GM21423 (cell line): ENCODE measurements around the gene ADGRB2.

Experiments
- ATAC-seq: cut with Tn5 transposase; IDR thresholded peaks from one replicate; pipeline ENCODE4 v1.9.1; 2021; ENCODE audit warnings: mild to moderate bottlenecking, moderate library complexity; ENCODE audit not compliant: unreplicated experiment

Gene ADGRB2, protein sequence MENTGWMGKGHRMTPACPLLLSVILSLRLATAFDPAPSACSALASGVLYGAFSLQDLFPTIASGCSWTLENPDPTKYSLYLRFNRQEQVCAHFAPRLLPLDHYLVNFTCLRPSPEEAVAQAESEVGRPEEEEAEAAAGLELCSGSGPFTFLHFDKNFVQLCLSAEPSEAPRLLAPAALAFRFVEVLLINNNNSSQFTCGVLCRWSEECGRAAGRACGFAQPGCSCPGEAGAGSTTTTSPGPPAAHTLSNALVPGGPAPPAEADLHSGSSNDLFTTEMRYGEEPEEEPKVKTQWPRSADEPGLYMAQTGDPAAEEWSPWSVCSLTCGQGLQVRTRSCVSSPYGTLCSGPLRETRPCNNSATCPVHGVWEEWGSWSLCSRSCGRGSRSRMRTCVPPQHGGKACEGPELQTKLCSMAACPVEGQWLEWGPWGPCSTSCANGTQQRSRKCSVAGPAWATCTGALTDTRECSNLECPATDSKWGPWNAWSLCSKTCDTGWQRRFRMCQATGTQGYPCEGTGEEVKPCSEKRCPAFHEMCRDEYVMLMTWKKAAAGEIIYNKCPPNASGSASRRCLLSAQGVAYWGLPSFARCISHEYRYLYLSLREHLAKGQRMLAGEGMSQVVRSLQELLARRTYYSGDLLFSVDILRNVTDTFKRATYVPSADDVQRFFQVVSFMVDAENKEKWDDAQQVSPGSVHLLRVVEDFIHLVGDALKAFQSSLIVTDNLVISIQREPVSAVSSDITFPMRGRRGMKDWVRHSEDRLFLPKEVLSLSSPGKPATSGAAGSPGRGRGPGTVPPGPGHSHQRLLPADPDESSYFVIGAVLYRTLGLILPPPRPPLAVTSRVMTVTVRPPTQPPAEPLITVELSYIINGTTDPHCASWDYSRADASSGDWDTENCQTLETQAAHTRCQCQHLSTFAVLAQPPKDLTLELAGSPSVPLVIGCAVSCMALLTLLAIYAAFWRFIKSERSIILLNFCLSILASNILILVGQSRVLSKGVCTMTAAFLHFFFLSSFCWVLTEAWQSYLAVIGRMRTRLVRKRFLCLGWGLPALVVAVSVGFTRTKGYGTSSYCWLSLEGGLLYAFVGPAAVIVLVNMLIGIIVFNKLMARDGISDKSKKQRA (N-terminal part only)

GRCh38 chr1:31764312-31765040 lies at the start of gene ADGRB2:
Gene ADGRB2 (minus strand): TSS chr1:31764340. CDS start chr1:31757221, 7,119 bp downstream.
- no peak for ATAC-seq

DNA sequence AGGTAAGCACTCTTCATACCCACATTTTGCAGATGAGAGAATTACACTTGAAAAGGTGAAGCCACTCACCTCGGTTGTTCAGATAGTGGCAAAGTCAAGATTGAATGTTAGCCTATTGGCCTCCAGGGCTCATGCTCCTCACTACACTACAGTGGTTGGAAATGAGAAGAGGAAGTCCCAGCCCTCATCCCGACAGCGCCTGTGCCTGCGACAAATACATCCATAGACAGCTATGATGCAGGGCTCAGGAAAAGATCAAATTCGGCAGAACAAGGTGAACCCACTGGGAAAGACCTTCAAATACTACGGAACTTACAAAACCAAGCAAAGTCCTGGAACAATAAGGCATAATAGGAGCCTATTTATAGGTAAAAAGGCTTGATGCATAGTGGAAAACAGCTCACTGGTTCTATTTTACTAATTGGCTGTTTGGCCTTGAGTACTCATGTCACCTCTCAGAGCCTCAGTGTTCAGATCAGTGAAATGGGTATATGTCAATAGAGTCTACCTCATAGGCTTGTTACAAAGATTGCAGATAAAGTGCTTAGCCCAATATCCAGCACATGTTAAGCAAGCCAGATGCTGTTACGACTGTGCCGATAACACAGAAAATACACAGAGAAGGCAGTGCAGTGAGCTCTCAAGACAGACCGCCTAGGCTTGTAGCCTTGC lies 48.2 kb upstream of the ADGRB2 start:
- ATAC-seq, result no peak

GRCh38 chr1:31811605-31812004 lies 47.5 kb upstream of the ADGRB2 start:
- no peak for ATAC-seq

- no peak for ATAC-seq
Measured at GRCh38 chr1:31809698-31810097, 45.6 kb upstream of the ADGRB2 start.

DNA sequence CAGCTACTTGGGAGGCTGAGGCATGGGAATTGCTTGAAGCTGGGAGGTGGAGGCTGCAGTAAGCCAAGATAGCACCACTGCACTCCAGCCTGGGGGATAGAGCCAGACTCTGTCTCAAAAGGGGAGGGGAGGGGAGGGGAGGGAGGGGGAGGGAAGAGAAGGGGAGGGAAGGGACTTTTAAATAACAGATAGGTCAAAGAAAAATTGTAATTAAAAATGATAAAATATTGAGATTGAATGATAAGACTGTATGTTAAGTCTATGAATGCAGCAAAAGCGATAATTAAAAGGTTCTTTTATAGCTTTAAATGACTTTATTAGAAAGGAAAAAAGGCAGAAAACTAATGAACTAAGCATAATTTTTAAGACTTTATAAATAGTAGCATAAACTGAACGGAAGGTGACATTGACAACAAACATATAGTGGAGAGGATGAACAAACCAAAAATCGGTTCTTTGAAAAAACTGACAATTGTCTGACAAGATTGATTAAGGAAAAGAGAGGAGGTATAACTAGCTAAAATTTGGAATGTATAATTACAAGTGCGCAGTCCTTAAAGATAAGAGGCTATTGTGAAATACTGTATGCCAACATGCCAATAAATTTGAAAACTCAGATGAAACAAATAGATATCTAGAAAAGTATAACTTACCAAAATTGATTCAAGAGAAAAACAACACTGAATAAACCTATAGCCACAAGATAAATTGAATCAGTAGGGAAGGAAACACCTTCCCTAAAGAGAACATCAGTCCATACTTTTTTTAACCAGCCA lies 43.3 kb upstream of the ADGRB2 start:
- ATAC-seq, result no peak

- ATAC-seq, result no peak
Measured at GRCh38 chr1:31805318-31805717, 41.2 kb upstream of the ADGRB2 start.

- ATAC-seq, result no peak
Measured at GRCh38 chr1:31804098-31804497, 40.0 kb upstream of the ADGRB2 start.

- no peak for ATAC-seq
Measured at GRCh38 chr1:31803610-31804009, 39.5 kb upstream of the ADGRB2 start.

DNA sequence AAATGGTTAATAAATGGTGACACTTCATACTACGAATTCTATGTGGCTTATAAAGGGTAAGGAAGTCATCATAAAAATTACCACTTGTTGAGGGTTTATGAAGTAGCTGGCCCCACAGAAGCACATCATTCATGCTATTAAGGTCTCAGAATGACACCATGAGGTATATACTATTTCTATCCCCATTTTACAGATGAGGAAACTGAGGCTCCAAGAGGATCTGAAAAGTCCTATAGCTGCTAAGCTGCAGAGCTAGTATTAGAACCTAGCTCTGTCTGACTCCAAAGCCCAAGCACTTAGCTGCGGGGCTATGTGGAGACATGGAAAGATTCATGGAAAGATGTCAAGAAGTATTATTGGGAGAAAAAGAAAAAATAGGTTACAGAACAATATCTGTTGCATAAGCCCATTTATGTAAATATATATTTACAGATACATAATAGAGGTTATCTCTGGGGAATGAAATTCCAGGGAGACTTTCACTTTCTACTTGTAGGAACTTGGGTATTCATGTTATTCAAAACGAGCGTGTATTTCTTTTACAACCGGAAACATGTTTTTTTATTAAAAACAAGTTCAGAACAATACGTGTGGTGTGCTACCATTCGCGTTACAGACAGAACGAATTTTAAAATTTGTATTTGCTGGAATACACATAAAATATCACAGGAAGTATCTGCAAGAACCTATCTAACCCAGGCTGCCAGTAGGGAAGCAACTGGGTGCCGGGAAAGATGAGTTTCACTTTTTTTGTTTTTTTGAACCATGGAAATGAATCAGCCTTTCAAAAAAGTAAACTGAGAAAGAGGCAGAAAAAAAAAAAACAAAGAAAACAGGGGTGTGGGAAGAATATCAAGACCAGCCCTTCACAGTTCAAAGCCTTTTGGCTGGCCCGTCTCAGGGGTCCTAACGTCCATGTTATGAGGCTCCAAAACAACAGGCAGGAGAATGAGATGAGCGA lies 38.3 kb upstream of the ADGRB2 start:
- ATAC-seq, result no peak

DNA sequence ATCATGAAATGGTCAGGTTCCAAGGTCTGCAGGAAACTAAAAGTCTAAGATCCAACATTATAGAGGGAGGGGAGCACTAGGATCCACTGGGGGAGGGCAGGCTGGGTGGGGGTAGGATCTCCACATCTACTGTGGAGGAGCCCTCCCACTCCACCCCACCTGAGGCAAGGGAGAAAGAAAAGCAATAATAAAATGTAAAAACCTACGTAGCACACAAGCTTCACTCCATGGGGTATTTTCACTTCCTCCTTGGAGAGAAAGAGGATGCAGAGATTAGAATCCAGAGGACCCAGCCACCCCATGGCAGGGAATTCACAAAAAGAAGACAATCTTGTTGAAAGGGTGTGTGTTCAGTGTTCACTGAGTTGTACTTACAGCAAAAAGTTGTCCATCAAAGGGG lies 37.3 kb upstream of the ADGRB2 start:
- no peak for ATAC-seq

DNA sequence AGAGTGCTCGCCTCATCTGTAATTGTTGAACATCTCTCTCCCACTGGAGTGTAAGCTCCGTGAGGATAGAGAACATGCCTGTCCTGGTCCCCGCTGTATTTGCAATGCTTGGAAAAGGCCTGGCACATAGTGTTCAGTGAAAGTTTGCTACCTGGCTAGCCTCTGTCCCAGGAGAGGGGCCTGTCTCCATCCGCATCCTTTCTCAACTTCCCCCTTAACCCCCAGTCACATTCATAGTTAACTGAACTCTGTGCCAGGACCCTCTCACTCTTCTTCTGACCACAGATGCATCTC lies 36.5 kb upstream of the ADGRB2 start:
- ATAC-seq, result no peak

DNA sequence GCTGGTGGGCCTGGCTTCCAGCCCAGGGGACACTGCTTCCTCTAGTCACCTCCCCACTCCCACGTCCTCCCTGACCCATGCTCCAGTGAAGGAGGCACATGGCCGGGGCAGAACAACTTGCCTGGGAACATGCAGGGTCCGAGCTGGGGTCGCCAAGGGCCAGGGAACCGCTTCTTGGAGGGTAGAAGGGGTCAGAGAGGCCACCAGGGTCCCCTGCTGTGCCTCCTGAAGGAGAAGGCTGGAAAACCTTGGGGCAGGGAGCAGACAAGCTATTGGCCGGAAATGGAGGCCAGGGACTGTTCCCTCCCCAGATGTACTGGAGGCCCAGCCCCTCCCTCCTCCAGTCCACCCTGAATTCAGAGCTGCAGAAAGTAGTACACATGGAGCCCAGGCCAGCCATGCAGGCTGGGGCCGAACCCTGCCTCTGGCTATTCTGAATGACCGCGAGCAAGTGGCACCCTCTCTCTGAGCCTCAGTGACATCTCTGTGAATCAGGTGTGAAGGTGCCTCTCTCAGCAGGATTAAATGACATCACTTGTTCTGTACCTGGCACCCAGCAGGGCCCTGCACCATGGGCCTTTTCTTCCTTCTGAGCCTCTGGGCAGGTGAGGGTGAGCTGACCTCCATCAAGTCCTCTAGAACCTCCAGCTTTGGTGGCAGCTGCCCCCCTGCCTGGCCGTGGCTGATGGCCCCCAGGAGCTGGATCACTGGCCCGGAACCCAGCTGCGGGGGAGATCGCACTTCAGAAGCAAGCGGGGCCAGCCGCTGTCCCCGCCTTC lies 35.9 kb upstream of the ADGRB2 start:
- ATAC-seq, result no peak

DNA sequence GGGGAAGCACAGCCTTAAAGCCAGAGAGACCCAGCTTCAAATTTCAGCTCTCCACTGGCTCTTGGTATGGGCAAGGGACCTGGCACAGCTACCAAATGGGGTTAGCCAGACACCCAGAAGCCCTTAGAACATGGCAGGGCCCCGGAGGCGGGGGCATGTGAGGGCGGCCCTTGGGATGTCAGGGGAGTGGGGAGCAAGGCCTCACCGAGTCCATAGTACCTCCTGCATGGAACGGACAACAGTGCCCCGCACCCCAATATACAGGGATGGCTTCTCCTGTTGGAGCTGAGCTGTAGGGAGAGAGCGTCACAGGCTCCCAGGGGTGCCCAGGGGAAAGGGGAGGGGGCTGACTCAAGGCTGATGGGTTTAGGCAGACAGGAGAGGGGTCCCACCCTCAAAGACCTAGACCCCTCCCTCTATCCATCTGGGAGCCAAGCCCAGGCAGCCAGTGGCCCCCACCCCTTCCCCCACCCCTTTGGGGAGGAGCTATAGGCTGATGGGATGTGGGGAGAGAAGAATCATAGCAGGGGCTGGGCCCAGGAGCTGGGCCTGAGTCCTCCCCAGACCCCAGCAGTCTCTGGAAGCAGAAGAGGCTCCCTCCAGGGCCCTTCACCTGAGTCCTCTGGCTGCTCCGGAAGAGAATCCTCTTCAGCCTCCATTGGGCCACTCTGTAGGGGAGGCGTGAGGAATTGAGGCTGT lies 35.2 kb upstream of the ADGRB2 start:
- no peak for ATAC-seq

DNA sequence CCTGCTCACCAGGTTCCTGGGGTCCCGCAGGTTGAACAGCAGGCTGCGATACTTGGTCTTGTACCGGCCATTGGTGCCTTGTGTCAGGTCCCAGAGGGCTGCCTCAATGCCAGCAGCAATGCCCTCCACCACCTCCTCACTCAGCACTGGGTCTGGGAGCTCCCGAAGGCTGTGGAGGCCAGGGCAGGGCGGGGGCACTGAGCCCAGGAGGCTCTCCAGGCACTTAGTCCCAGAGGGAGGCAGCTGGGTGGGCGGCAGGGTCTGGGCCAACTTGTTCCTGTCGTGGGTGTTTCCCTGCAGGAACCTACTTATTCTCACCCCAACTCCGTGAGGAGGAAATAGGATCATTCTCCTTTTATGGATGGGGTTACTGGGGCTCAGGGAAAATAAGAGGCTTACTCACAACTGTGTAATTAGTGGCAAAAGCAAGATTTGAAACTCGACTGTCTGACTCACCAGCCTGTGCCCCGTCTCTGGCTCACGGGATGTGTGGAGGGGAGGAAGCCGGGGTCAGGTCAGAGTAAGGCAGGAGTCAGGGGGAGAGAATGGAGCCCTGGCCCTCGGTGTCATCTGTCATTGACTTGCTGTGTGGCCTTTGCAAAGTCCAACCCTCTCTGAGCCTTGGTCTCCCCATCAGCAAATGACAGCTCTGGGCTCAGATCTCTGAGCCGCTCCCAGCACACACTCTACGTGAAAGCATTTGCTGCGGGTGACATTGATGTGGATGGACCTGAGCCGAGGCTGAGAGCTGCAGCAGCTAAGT lies 34.5 kb upstream of the ADGRB2 start:
- no peak for ATAC-seq

DNA sequence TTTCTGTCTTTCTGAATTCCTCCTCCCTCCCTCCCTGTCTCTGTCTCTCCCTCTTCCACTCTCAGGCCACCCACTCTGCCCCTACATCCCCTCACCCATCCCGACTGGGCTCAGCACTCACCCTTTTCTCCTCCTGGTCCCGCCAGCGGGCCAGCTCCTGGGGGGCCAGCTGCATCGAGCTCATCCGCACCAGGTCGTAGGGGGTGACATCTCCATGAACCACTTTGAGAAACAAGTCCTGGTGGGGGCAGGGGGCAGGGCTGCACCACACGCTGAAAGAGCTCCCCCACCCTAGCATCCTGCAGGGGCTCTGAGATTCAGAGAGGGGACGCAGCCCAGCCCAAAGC lies 33.9 kb upstream of the ADGRB2 start:
- no peak for ATAC-seq

GRCh38 chr1:31797216-31797615 lies 33.1 kb upstream of the ADGRB2 start:
- no peak for ATAC-seq

DNA sequence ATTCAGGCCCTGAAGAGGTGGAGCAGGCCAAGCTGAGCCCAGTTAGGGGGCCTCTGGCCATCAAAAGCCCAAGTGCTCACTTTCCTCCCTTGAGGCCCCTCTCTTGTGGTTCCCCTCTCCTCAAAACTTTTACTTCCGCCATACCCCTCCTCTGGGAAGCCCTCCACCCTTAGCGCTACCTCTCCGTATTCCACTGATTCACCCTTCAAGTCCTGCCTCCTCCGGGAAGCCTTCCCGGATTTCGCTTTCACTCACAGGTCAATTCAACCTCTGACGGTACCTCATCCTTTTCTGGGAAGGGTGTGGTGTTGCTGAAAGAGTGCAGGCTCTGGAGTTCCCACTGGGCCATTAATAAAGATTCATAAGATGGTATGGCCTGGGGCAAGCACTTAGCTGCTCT lies 32.6 kb upstream of the ADGRB2 start:
- ATAC-seq, result no peak
